Natural killer cell (primary cell): ENCODE measurements around the gene LAG3. TPM values are rescaled to one million over a fixed set of nuclear protein-coding genes. Genes with fewer than 3 reads are reported as not detected.

ENCODE experiments used
- ATAC-seq, 3 donors: fragments of 150-1000 bp in 2 of 3; fragments of 200-7000 bp in 1 of 3; cut with Tn5 transposase; 1 replicate in 1 of 3; 2 replicates in 2 of 3; pipeline ENCODE4 v1.10.0; 2021; ENCODE audit warnings: mild to moderate bottlenecking in 2 of 3, moderate library complexity in 2 of 3
- DNase-seq, 2 donors: peaks; one replicate each; pipeline versions ENCODE4 v3.0.0 to v3.0.0-alpha.2; 2013 to 2021; ENCODE audit warnings: mixed read lengths in 1 of 2
- H3K27ac ChIP-seq: one replicate; pipeline ENCODE4 v1.5.1; 2013; ENCODE audit warnings: mild to moderate bottlenecking, low read length
- H3K27me3 ChIP-seq: one replicate; pipeline ENCODE4 v1.6.1; 2013; ENCODE audit warnings: low read length; ENCODE audit not compliant: control insufficient read depth, insufficient read depth
- H3K36me3 ChIP-seq: one replicate; pipeline ENCODE4 v1.6.1; 2013; ENCODE audit warnings: low read length; ENCODE audit not compliant: control insufficient read depth, insufficient read depth
- H3K4me1 ChIP-seq: one replicate; pipeline ENCODE4 v1.6.1; 2013; ENCODE audit warnings: low read length; ENCODE audit not compliant: control insufficient read depth, insufficient read depth
- H3K4me3 ChIP-seq: one replicate; pipeline ENCODE4 v1.5.1; 2013; ENCODE audit warnings: low read length
- H3K9me3 ChIP-seq: one replicate; pipeline ENCODE4 v1.6.1; 2013; ENCODE audit warnings: low read length; ENCODE audit not compliant: control insufficient read depth, insufficient read depth
- H3K27ac Mint-ChIP-seq, 2 donors: one replicate each; pipeline ENCODE4 v1.8.0; 2022; ENCODE audit warnings: mild to moderate bottlenecking in 2 of 2, mixed read lengths in 2 of 2, moderate library complexity in 1 of 2
- H3K27me3 Mint-ChIP-seq, 2 donors: one replicate each; pipeline ENCODE4 v1.8.0; 2022; ENCODE audit warnings: low read depth in 2 of 2, mixed read lengths in 2 of 2
- H3K36me3 Mint-ChIP-seq: one replicate; pipeline ENCODE4 v1.8.0; 2022; ENCODE audit warnings: mixed read lengths
- H3K4me1 Mint-ChIP-seq, 2 donors: one replicate each; pipeline ENCODE4 v1.8.0; 2022; ENCODE audit warnings: mixed read lengths in 2 of 2
- H3K4me3 Mint-ChIP-seq: one replicate; pipeline ENCODE4 v1.8.0; 2022; ENCODE audit warnings: mild to moderate bottlenecking, moderate library complexity, mixed read lengths
- H3K9me3 Mint-ChIP-seq, 2 donors: one replicate each; pipeline ENCODE4 v1.8.0; 2022; ENCODE audit warnings: mixed read lengths in 2 of 2
- WGBS: methylation state at CpG from one replicate; pipeline ENCODE4 v1.1.7; 2013; ENCODE audit warnings: missing lambda C conversion rate; ENCODE audit not compliant: insufficient coverage; 5-methylcytosine and 5-hydroxymethylcytosine counted together
- intact Hi-C: fragments of 100-400 bp; cut with micrococcal nuclease; formaldehyde crosslinking; loops from one replicate; pipeline ENCODE4 v1.14.2; 2022
- total RNA-seq, 4 donors: library from RNA; stranded (reverse); fragments of 120-200 nt in 1 of 4; gene quantifications; one replicate each; pipeline versions ENCODE4 v1.2.3 to v1.2.4, GENCODE V29; 2013 to 2022
- TF ChIP-seq, protein P1 (sequence below): fragments of 200-600 bp; IDR thresholded peaks from one replicate; pipeline ENCODE4 v1.8.0; 2022; ENCODE audit warnings: antibody characterized with exemption

Gene LAG3
- total RNA-seq, 3 donors from 2014 or later (not counting 1 experiment from before 2014, with no cell fraction given) = 0.36 to 7.6 (median 0.78) TPM

DNA sequence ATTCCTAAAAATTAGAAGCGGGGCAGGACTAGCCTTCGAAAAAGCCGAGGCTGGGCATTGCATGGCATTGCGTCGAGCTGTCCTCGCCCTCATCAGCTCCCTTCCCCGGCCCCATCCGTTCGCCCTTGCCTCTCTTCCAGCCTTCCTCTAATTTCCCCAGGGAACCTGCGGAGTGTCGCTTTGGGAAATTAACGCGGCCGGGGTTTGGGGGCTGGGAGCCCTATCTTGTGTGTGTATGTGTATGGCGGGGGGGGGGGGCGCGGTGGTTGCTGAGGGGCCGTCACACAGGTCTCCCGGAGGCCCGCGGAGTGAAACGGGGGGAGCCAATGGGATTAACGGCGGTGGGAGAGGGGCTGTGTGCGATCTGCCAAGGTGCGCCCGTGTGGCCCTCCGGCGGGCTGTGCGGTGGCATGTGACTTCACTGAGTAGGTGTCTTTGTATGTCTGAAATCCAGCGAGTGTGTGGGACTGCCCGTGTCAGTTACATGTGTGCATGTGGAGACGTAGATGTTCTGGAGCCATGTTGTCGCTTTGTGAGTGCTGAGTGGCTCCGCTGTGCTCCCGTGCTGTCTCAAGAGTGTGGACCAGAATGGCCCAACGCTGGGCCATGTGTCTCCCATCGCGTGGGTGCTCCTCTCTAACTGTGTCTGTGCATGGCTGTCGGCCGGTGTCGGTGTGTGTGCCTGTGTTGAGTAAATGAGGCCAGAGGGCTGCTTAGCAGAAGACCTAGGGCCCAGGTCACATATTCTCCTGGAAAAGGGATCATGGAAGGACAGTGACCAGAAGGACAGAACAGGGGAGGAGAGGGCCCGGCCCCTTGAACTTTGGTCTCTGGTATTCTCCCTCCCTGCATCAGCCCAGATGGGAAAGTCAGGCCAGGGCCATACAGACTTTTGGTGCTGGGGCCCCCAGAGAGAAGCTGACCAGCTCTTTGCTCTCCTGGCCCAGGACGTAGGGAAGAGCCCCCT lies 4.7 kb upstream of the LAG3 start:
- Mint-ChIP-seq H3K4me3 (peak overlapping the region; percentile 93), H3K9me3 (no peaks in the 10 kb centered on the region), H3K4me1 (peaks cover 32 to 34% of the 10 kb centered on the region in 2 donors), H3K27ac (peak overlapping the region in 1 of 2 donors; percentile 67), H3K27me3 (peaks cover 53 to 59% of the 10 kb centered on the region in 2 donors), H3K36me3 (no peaks in the 10 kb centered on the region)
- WGBS = 45% methylated on average over 41 of the region's 44 CpGs
- ATAC-seq (no peak), DNase-seq (peak in 1 of 2 donors; percentile 30)
- Histone ChIP-seq H3K27me3 (peaks cover 10% of the 10 kb centered on the region), H3K27ac (no peak overlapping the region), H3K4me1 (peaks cover 44% of the 10 kb centered on the region), H3K36me3 (no peaks in the 10 kb centered on the region), H3K4me3 (peak overlapping the region; percentile 46), H3K9me3 (no peaks in the 10 kb centered on the region)
- TF ChIP-seq, protein P1, sequence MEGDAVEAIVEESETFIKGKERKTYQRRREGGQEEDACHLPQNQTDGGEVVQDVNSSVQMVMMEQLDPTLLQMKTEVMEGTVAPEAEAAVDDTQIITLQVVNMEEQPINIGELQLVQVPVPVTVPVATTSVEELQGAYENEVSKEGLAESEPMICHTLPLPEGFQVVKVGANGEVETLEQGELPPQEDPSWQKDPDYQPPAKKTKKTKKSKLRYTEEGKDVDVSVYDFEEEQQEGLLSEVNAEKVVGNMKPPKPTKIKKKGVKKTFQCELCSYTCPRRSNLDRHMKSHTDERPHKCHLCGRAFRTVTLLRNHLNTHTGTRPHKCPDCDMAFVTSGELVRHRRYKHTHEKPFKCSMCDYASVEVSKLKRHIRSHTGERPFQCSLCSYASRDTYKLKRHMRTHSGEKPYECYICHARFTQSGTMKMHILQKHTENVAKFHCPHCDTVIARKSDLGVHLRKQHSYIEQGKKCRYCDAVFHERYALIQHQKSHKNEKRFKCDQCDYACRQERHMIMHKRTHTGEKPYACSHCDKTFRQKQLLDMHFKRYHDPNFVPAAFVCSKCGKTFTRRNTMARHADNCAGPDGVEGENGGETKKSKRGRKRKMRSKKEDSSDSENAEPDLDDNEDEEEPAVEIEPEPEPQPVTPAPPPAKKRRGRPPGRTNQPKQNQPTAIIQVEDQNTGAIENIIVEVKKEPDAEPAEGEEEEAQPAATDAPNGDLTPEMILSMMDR = no peak
- intact Hi-C loops = no loop called here

DNA sequence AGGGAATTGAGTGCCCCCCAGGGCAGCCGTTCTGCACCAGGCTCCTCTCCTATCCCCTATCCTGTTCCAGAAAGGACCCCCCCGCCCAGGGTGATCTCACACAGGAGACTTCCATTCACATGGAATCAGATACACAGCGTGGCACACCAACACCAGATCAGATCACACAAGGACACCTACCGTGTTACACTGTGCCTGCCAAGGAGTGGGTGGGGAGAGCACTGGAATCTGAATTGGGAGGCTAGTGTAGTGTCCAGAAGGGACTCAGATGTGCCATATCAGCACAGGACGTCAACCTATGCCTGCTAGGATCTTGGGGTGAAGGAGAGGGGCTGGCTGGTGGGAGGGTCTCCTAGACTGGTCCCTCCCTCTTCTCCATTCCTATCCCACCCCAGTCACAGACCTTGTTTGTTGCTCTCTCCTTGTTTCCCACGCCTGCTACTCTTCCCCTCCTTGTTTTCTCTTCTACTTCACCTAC lies 3.8 kb upstream of the LAG3 start:
- no peak for ATAC-seq
- peak overlapping the region; percentile 2 for H3K4me3 Mint-ChIP-seq
- no peaks in the 10 kb centered on the region for H3K9me3 Mint-ChIP-seq
- peaks cover 58 to 65% of the 10 kb centered on the region in 2 donors for H3K27me3 Mint-ChIP-seq
- Histone ChIP-seq H3K27me3 (peaks cover 13% of the 10 kb centered on the region), H3K36me3 (no peaks in the 10 kb centered on the region), H3K4me1 (peaks cover 50% of the 10 kb centered on the region), H3K4me3 (no peak overlapping the region), H3K27ac (no peak overlapping the region), H3K9me3 (no peaks in the 10 kb centered on the region)
- peaks cover 34 to 36% of the 10 kb centered on the region in 2 donors for H3K4me1 Mint-ChIP-seq
- TF ChIP-seq, protein P1 = no peak
- no peak for DNase-seq
- WGBS = 96% methylated on average over 4 of the region's 6 CpGs
- no peaks in the 10 kb centered on the region for H3K36me3 Mint-ChIP-seq
- no peak overlapping the region for H3K27ac Mint-ChIP-seq
- intact Hi-C loops = no loop called here

DNA sequence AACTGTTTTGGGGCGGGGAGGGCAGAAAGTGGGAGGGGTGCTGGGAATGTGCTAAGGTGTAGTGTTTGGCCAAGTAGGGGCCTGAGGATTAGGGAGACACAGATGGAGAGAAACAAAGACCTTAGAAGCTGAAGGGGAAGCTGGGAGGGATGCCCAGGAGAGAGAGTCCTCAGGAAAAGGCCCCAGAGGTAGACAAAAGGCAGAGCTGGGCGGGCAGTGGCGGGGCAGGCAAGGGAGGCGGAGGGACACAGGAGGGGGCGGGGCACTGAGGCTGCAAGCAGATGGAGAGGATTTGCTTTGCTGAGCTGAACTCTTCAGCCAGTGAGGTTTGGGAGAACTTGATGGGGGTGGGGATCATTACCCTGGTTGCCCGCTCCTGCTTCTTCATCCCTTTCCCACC lies 3.3 kb upstream of the LAG3 start:
- no peak overlapping the region for H3K27ac ChIP-seq
- peaks cover 60 to 65% of the 10 kb centered on the region in 2 donors for H3K27me3 Mint-ChIP-seq
- H3K27me3 ChIP-seq = peaks cover 15% of the 10 kb centered on the region
- no peaks in the 10 kb centered on the region for H3K36me3 ChIP-seq
- DNase-seq (no peak), ATAC-seq (no peak)
- H3K4me1 Mint-ChIP-seq = peaks cover 34% of the 10 kb centered on the region in 2 donors
- no peak overlapping the region for H3K4me3 ChIP-seq
- 98% methylated on average over 3 of the region's 6 CpGs for WGBS
- H3K9me3 ChIP-seq = no peaks in the 10 kb centered on the region
- intact Hi-C loops = no loop called here
- H3K4me3 Mint-ChIP-seq = peak overlapping the region; percentile 2
- H3K36me3 Mint-ChIP-seq = no peaks in the 10 kb centered on the region
- TF ChIP-seq, protein P1 = no peak
- H3K4me1 ChIP-seq = peaks cover 51% of the 10 kb centered on the region
- H3K9me3 Mint-ChIP-seq = no peaks in the 10 kb centered on the region
- H3K27ac Mint-ChIP-seq = no peak overlapping the region
